Chondrocyte (in vitro differentiated cells): ENCODE results near the gene NUP133. TPM values are rescaled to one million over a fixed set of nuclear protein-coding genes. Genes with fewer than 3 reads are reported as not detected.
"Not testable (repeated sequence)": the region's sequence is repeated elsewhere in the genome, so short reads cannot be mapped to it uniquely, and the experiment has no call there.

ENCODE experiments used
- DNase-seq: peaks from one replicate; pipeline ENCODE4 v3.0.0; 2021; ENCODE audit warnings: mixed read lengths, low spot score
- H3K27ac Mint-ChIP-seq: one replicate; pipeline ENCODE4 v1.8.0; 2021; ENCODE audit warnings: mild to moderate bottlenecking, moderate library complexity, mixed read lengths; ENCODE audit not compliant: unreplicated experiment
- H3K27me3 Mint-ChIP-seq: 2 replicates; pipeline ENCODE4 v1.8.0; 2021; ENCODE audit warnings: low read depth, mixed read lengths
- H3K36me3 Mint-ChIP-seq: 2 replicates; pipeline ENCODE4 v1.8.0; 2021; ENCODE audit warnings: low read depth, mixed read lengths
- H3K4me1 Mint-ChIP-seq: 2 replicates; pipeline ENCODE4 v1.8.0; 2021; ENCODE audit warnings: low read depth, mild to moderate bottlenecking, mixed read lengths
- H3K4me3 Mint-ChIP-seq: one replicate; pipeline ENCODE4 v1.8.0; 2021; ENCODE audit warnings: mild to moderate bottlenecking, moderate library complexity, mixed read lengths; ENCODE audit not compliant: unreplicated experiment
- H3K9me3 Mint-ChIP-seq: 2 replicates; pipeline ENCODE4 v1.8.0; 2021; ENCODE audit warnings: low read depth, mixed read lengths
- CTCF ChIP-seq: fragments of 200-600 bp; sonication (generic); IDR thresholded peaks from 2 replicates; pipeline ENCODE4 v1.5.0; 2021; ENCODE audit warnings: antibody characterized with exemption, mild to moderate bottlenecking, moderate library complexity
- total RNA-seq: library from RNA; stranded (reverse); gene quantifications from 3 replicates; pipeline ENCODE4 v1.2.1, GENCODE V29; 2021

The NUP133 gene
- total RNA-seq, 1 donor from 2014 or later: 30.7 TPM

GRCh38 chr1:229478852-229479251, 29.3 kb downstream of the NUP133 start:
- Mint-ChIP-seq H3K4me3 (no peak overlapping the region), H3K36me3 (peaks cover 23% of the 10 kb centered on the region)

GRCh38 chr1:229475859-229476258, 32.3 kb downstream of the NUP133 start:
- H3K27me3 Mint-ChIP-seq, H3K4me1 Mint-ChIP-seq, H3K4me3 Mint-ChIP-seq, DNase-seq, H3K9me3 Mint-ChIP-seq, H3K27ac Mint-ChIP-seq: not testable (repeated sequence)
- peaks cover 19% of the 10 kb centered on the region for H3K36me3 Mint-ChIP-seq

More at GRCh38 chr1:229478852-229479251, 29.3 kb downstream of the NUP133 start:
- peaks cover 3% of the 10 kb centered on the region for H3K4me1 Mint-ChIP-seq
- H3K27me3 Mint-ChIP-seq: no peaks in the 10 kb centered on the region
- H3K27ac Mint-ChIP-seq: no peak overlapping the region
- no peak for TF ChIP-seq CTCF
- no peaks in the 10 kb centered on the region for H3K9me3 Mint-ChIP-seq
- DNase-seq: no peak

DNA sequence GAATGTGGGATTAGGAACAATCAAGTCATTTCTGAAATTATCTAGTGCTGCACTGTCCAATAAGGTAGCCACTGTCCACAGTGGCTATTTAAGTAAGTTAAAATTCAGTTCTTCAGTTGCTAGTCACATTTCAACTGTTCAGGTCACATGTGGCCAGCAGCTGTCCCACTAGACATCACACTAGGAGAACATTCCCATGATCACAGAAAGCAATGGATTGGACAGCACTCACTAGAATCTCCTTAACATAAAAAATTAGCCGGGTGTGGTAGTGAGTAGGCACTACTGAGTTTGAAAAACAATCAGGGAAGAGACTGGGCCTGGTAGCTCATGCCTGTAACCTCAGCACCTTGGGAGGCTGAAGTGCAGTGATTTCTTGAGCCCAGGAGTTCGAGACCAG, 33.6 kb downstream of the NUP133 start:
- Mint-ChIP-seq H3K9me3 (no peaks in the 10 kb centered on the region), H3K4me1 (no peaks in the 10 kb centered on the region), H3K4me3 (no peak overlapping the region), H3K36me3 (peaks cover 29% of the 10 kb centered on the region), H3K27ac (no peak overlapping the region), H3K27me3 (no peaks in the 10 kb centered on the region)
- DNase-seq: no peak
- no peak for TF ChIP-seq CTCF

- no peak for TF ChIP-seq CTCF
- no peak overlapping the region for H3K4me3 Mint-ChIP-seq
- no peak for DNase-seq
- H3K36me3 Mint-ChIP-seq: peaks cover 33% of the 10 kb centered on the region
- no peaks in the 10 kb centered on the region for H3K9me3 Mint-ChIP-seq
- H3K4me1 Mint-ChIP-seq: no peaks in the 10 kb centered on the region
- no peak overlapping the region for H3K27ac Mint-ChIP-seq
- H3K27me3 Mint-ChIP-seq: no peaks in the 10 kb centered on the region
Measured at GRCh38 chr1:229471175-229471574, 37.0 kb downstream of the NUP133 start.

DNA sequence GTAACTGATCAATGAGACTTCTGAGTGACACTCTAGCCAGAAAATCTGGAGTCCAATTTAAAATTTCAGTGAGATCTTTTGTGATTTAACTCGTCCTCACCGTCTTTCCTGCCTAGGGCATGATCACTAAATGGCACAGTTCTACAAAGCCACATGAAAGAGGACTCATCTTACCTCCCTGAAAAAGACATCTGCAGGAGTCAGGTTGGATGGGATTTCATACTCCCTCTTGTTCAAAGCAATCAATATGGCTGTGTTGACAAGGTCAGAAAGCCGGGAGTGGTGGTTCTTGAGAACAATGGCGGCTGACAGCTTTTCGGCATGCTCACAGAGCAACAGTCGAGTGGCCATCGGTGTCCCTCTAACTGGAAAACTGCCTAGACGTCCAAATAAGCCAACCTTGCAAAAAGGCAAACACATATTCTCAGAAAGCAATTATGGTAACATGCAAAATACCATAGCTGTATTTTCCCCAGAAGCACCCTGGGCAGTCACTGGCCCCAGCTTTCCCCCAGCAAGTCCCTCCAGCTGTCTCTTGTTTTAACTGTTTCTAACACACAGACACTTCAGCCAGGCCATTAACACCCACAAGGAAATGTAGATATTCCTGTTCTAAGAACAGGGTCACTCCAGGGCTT, 37.6 kb downstream of the NUP133 start:
- no peaks in the 10 kb centered on the region for H3K4me1 Mint-ChIP-seq
- no peak for TF ChIP-seq CTCF
- H3K9me3 Mint-ChIP-seq: no peaks in the 10 kb centered on the region
- H3K27me3 Mint-ChIP-seq: no peaks in the 10 kb centered on the region
- H3K36me3 Mint-ChIP-seq: peaks cover 32% of the 10 kb centered on the region
- DNase-seq: no peak
- no peak overlapping the region for H3K27ac Mint-ChIP-seq
- H3K4me3 Mint-ChIP-seq: no peak overlapping the region

- H3K27me3 Mint-ChIP-seq: no peaks in the 10 kb centered on the region
- peaks cover 39% of the 10 kb centered on the region for H3K36me3 Mint-ChIP-seq
- no peak overlapping the region for H3K27ac Mint-ChIP-seq
- no peaks in the 10 kb centered on the region for H3K4me1 Mint-ChIP-seq
- DNase-seq: no peak
- TF ChIP-seq CTCF: no peak
- H3K4me3 Mint-ChIP-seq: no peak overlapping the region
- no peaks in the 10 kb centered on the region for H3K9me3 Mint-ChIP-seq
Measured at GRCh38 chr1:229466887-229467286, 41.3 kb downstream of the NUP133 start.
